RWPE1 (cell line): ENCODE measurements around the gene C10orf90.

ENCODE experiments used
- CTCF ChIA-PET: fragments of 350-600 bp; sonication (Branson Sonifier 250); formaldehyde crosslinking; extraction: SDS; loops from one replicate; lab custom pipeline; 2021; lab: Yijun Ruan, JAX
- POLR2A ChIA-PET: fragments of 400-600 bp; formaldehyde crosslinking; extraction: SDS; loops from one replicate; lab custom pipeline; 2020; ENCODE audit warnings: antibody characterized with exemption; ENCODE audit not compliant: low non-redundant PET; lab: Yijun Ruan, JAX
- DNase-seq: peaks from one replicate; pipeline ENCODE4 v3.0.0; 2012; ENCODE audit warnings: low spot score
- H3K27ac ChIP-seq: fragments of 450-650 bp; 2 replicates; pipeline ENCODE4 v1.5.1; 2017
- CTCF ChIP-seq: fragments of 450-650 bp; conservative IDR thresholded peaks from 2 replicates; pipeline ENCODE4 v1.5.1; 2017; ENCODE audit warnings: low read depth, mild to moderate bottlenecking

C10orf90 gene

GRCh38 chr10:126637501-126637900, 33.0 kb downstream of the C10orf90 start:
- TF ChIP-seq CTCF, result no peak
- ChIA-PET POLR2A (no interaction called here), CTCF (no interaction called here)
- no peak for DNase-seq
- H3K27ac ChIP-seq, result no peak overlapping the region

GRCh38 chr10:126634911-126635310, 35.6 kb downstream of the C10orf90 start:
- POLR2A ChIA-PET, result no interaction called here
- peak; percentile 44 for DNase-seq
- H3K27ac ChIP-seq, result no peak overlapping the region
- no peak for TF ChIP-seq CTCF
- CTCF ChIA-PET, result interaction anchor here (0.5 to 0.7 kb wide), 2 partner anchors 157 to 329 kb away, joined by 3 to 5 read pairs; no protein-coding TSS in a partner anchor

- ChIA-PET POLR2A (no interaction called here), CTCF (interaction anchor here (0.5 kb wide), 1 partner anchor 329 kb away, joined by 5 read pairs; no protein-coding TSS in a partner anchor)
- no peak overlapping the region for H3K27ac ChIP-seq
- TF ChIP-seq CTCF, result no peak
- no peak for DNase-seq
Measured at GRCh38 chr10:126634347-126634746, 36.1 kb downstream of the C10orf90 start.

GRCh38 chr10:126632705-126633104, 37.8 kb downstream of the C10orf90 start:
- ChIA-PET POLR2A (no interaction called here), CTCF (no interaction called here)
- no peak for DNase-seq
- no peak for TF ChIP-seq CTCF
- H3K27ac ChIP-seq, result no peak overlapping the region

- H3K27ac ChIP-seq, result no peak overlapping the region
- no peak for TF ChIP-seq CTCF
- no peak for DNase-seq
- ChIA-PET POLR2A (interaction anchor here (0.7 kb wide), 1 partner anchor 126 kb away, joined by 3 read pairs; no protein-coding TSS in a partner anchor), CTCF (no interaction called here)
Measured at GRCh38 chr10:126629925-126630624, 40.4 kb downstream of the C10orf90 start.

GRCh38 chr10:126628746-126629145, 41.7 kb downstream of the C10orf90 start:
- ChIA-PET POLR2A (no interaction called here), CTCF (no interaction called here)
- no peak for DNase-seq
- H3K27ac ChIP-seq, result no peak overlapping the region
- TF ChIP-seq CTCF, result no peak
